Measurements from ENCODE around the gene HFE. TPM values are rescaled to one million over a fixed set of nuclear protein-coding genes. Genes with fewer than 3 reads are reported as not detected.

HFE gene
- total and polyA plus RNA-seq, 4 donors = 6.3 to 12.7 (median 8.2) TPM

- H3K9ac ChIP-seq (ENCODE audit: low read depth in 1 of 2, low read length in 2 of 2) = peak overlapping the region; percentile 99 to 100
- peaks cover 0 to 47% (median 29%) of the 10 kb centered on the region in 4 donors for H3K4me1 ChIP-seq (ENCODE audit: control insufficient read depth in 4 of 4, insufficient read depth in 4 of 4, low read length in 3 of 4)
- H3K27me3 ChIP-seq (ENCODE audit: control insufficient read depth in 4 of 4, insufficient read depth in 4 of 4, low read length in 3 of 4) = no peaks in the 10 kb centered on the region
- DNase-seq (ENCODE audit: low spot score) = peak; percentile 56
- H3K9me3 ChIP-seq (ENCODE audit: control insufficient read depth in 4 of 4, low read length in 3 of 4) = no peaks in the 10 kb centered on the region
- TF ChIP-seq RXRA (IDR thresholded peaks at IDR 0.05) = no peak
- no peak for TF ChIP-seq MAX (IDR thresholded peaks at IDR 0.05)
- TF ChIP-seq SP1 (IDR thresholded peaks at IDR 0.05) = no peak
- TF ChIP-seq NR2F2 (IDR thresholded peaks at IDR 0.05) = no peak
- TF ChIP-seq HNF4G (IDR thresholded peaks at IDR 0.05) = no peak
- peaks cover 0 to 12% (median 6%) of the 10 kb centered on the region in 4 donors for H3K36me3 ChIP-seq (ENCODE audit: control insufficient read depth in 4 of 4, insufficient read depth in 3 of 4, low read depth in 1 of 4, low read length in 3 of 4)
- peak overlapping the region; percentile 67 to 100 (median 99) for H3K4me3 ChIP-seq (ENCODE audit: low read depth in 1 of 3, low read length in 3 of 3)
- peak overlapping the region; percentile 94 to 99 for H3K27ac ChIP-seq (ENCODE audit: low read depth in 1 of 2, low read length in 2 of 2)
- WGBS = under 1% methylated on average over 22 of the region's 22 CpGs
Measured at GRCh38 chr6:26124781-26125685, 37.8 kb downstream of the HFE start.

GRCh38 chr6:26126394-26127235 is 39.4 kb downstream of the HFE start:
- DNase-seq (ENCODE audit: low spot score) = no peak
- Histone ChIP-seq H3K36me3 (ENCODE audit: control insufficient read depth in 4 of 4, insufficient read depth in 3 of 4, low read depth in 1 of 4, low read length in 3 of 4) (peaks cover 0 to 21% (median 7%) of the 10 kb centered on the region in 4 donors), H3K9ac (ENCODE audit: low read depth in 1 of 2, low read length in 2 of 2) (peak overlapping the region; percentile 99 to 100), H3K4me1 (ENCODE audit: control insufficient read depth in 4 of 4, insufficient read depth in 4 of 4, low read length in 3 of 4) (peaks cover 0 to 42% (median 26%) of the 10 kb centered on the region in 4 donors), H3K4me3 (ENCODE audit: low read depth in 1 of 3, low read length in 3 of 3) (peak overlapping the region; percentile 67 to 100 (median 99)), H3K9me3 (ENCODE audit: control insufficient read depth in 4 of 4, low read length in 3 of 4) (no peaks in the 10 kb centered on the region), H3K27ac (ENCODE audit: low read depth in 1 of 2, low read length in 2 of 2) (peak overlapping the region; percentile 94 to 99), H3K27me3 (ENCODE audit: control insufficient read depth in 4 of 4, insufficient read depth in 4 of 4, low read length in 3 of 4) (no peaks in the 10 kb centered on the region)
- 8% methylated on average over 8 of the region's 8 CpGs for WGBS
- TF ChIP-seq GABPA (IDR thresholded peaks at IDR 0.05 in 1 of 2, conservative IDR thresholded peaks at IDR 0.05 in 1 of 2) (peak; percentile 46 to 61), JUND (IDR thresholded peaks at IDR 0.05) (no peak), MAX (IDR thresholded peaks at IDR 0.05) (peak; percentile 13), EGR1 (IDR thresholded peaks at IDR 0.05; ENCODE audit: low read depth in 2 of 2) (peak in 1 of 2 donors; percentile 1)

- no peak overlapping the region for H3K27ac ChIP-seq (ENCODE audit: low read depth in 1 of 2, low read length in 2 of 2)
- H3K36me3 ChIP-seq (ENCODE audit: control insufficient read depth in 4 of 4, insufficient read depth in 3 of 4, low read depth in 1 of 4, low read length in 3 of 4) = peaks cover 0 to 22% (median 8%) of the 10 kb centered on the region in 4 donors
- H3K27me3 ChIP-seq (ENCODE audit: control insufficient read depth in 4 of 4, insufficient read depth in 4 of 4, low read length in 3 of 4) = no peaks in the 10 kb centered on the region
- 77% methylated on average over 5 of the region's 5 CpGs for WGBS
- no peak for DNase-seq (ENCODE audit: low spot score)
- H3K9me3 ChIP-seq (ENCODE audit: control insufficient read depth in 4 of 4, low read length in 3 of 4) = no peaks in the 10 kb centered on the region
- H3K4me3 ChIP-seq (ENCODE audit: low read depth in 1 of 3, low read length in 3 of 3) = peak overlapping the region in 1 of 3 donors; percentile 11
- no peak overlapping the region for H3K9ac ChIP-seq (ENCODE audit: low read depth in 1 of 2, low read length in 2 of 2)
- peaks cover 0 to 37% (median 21%) of the 10 kb centered on the region in 4 donors for H3K4me1 ChIP-seq (ENCODE audit: control insufficient read depth in 4 of 4, insufficient read depth in 4 of 4, low read length in 3 of 4)
- no peak for TF ChIP-seq RAD21 (IDR thresholded peaks at IDR 0.05)
- TF ChIP-seq SP1 (IDR thresholded peaks at IDR 0.05) = no peak
- no peak for TF ChIP-seq HNF4G (IDR thresholded peaks at IDR 0.05)
- no peak for TF ChIP-seq JUND (IDR thresholded peaks at IDR 0.05)
- no peak for TF ChIP-seq ATF3 (IDR thresholded peaks at IDR 0.05)
- TF ChIP-seq REST (IDR thresholded peaks at IDR 0.05) = no peak
- no peak for TF ChIP-seq GABPA (IDR thresholded peaks at IDR 0.05 in 1 of 2, conservative IDR thresholded peaks at IDR 0.05 in 1 of 2)
- no peak for TF ChIP-seq ZBTB33 (IDR thresholded peaks at IDR 0.05)
- TF ChIP-seq CTCF (IDR thresholded peaks at IDR 0.05; ENCODE audit: low read depth, low read length, missing input control) = no peak
Measured at GRCh38 chr6:26128013-26128771, 41.0 kb downstream of the HFE start.
